Stimulated activated CD8-positive, alpha-beta memory T cell treated with anti-CD3 and anti-CD28 coated beads, Interleukin-15, amount 100 ng/mL, for 1 hour (primary cell): ENCODE data around the gene CENPX.

Source experiments
- DNase-seq: peaks from one replicate; pipeline ENCODE4 v3.0.0-alpha.2; 2020; ENCODE audit warnings: low read depth

Gene CENPX

GRCh38 chr17:82022310-82022980, at the start of gene CENPX:
CENPX (minus strand) TSS chr17:82022878; CDS start chr17:82022861, 17 bp downstream.
- no peak for DNase-seq

- DNase-seq, result no peak
Observed at GRCh38 chr17:82070611-82071010, 47.9 kb upstream of the CENPX start.

GRCh38 chr17:82065638-82066303, 43.1 kb upstream of the CENPX start, which contains the start of gene DUS1L:
DUS1L (minus strand) TSS chr17:82065804; CDS start chr17:82065059, 745 bp downstream.
- peak; percentile 31 for DNase-seq

GRCh38 chr17:82065193-82065637, 42.5 kb upstream of the CENPX start:
- no peak for DNase-seq

- no peak for DNase-seq
Observed at GRCh38 chr17:82064433-82065192, 41.9 kb upstream of the CENPX start.

- no peak for DNase-seq
Observed at GRCh38 chr17:82063424-82064415, 41.0 kb upstream of the CENPX start.

- no peak for DNase-seq
Observed at GRCh38 chr17:82062984-82063368, 40.3 kb upstream of the CENPX start.

- DNase-seq, result no peak
Observed at GRCh38 chr17:82062076-82062983, 39.7 kb upstream of the CENPX start.

- DNase-seq, result no peak
Observed at GRCh38 chr17:82061047-82061925, 38.6 kb upstream of the CENPX start.

GRCh38 chr17:82060614-82061013, 37.9 kb upstream of the CENPX start:
- no peak for DNase-seq

GRCh38 chr17:82060001-82060380, 37.3 kb upstream of the CENPX start:
- no peak for DNase-seq

GRCh38 chr17:82059272-82060000, 36.8 kb upstream of the CENPX start:
- DNase-seq, result no peak

GRCh38 chr17:82058855-82059249, 36.2 kb upstream of the CENPX start:
- DNase-seq, result no peak

GRCh38 chr17:82058230-82058854, 35.7 kb upstream of the CENPX start:
- no peak for DNase-seq

GRCh38 chr17:82056729-82057621, 34.3 kb upstream of the CENPX start:
- no peak for DNase-seq

GRCh38 chr17:82055965-82056728, 33.5 kb upstream of the CENPX start:
- no peak for DNase-seq
